ENCODE measurements around the gene ITM2B.

DNA sequence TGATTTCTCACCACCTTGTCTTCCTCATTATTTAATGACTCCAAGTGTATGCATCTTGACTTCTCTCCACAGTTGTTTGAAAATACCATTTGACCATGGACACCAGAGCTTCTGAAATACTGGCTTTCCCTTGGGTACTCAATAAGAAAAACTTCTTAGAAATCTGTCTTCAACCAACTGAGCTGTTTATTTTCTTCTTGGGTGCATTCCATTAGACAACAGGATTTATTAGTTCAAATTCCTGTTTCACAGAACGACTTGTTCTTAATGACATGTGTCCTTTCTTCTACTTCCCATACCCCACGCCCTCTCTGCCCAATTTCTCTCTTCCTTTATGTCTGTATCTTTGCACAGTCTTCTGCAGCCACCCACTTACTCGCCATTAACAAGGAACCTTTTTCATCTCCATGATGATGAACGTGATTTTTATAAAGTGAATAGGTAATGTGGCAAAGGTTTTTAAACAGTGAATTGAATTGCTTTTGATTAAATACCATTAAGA is 11.3 kb upstream of the ITM2B start:
- TF ChIP-seq ZNF331 (CRISPR knock-in tag; IDR thresholded peaks at IDR 0.05; ENCODE audit: low read depth): no peak
- no peak for TF ChIP-seq CTCF (conservative IDR thresholded peaks at IDR 0.05; ENCODE audit: low read depth in 2 of 2)
- no peak for TF ChIP-seq EZH2 (IDR thresholded peaks at IDR 0.05; ENCODE audit: low read depth, unreplicated experiment)
- TF ChIP-seq JUNB (IDR thresholded peaks at IDR 0.05; ENCODE audit: unreplicated experiment): no peak
- no peak for TF ChIP-seq POLR2AphosphoS5 (IDR thresholded peaks at IDR 0.05; ENCODE audit: low read depth)
- TF ChIP-seq CREB1 (CRISPR knock-in tag; IDR thresholded peaks at IDR 0.05; ENCODE audit: low read depth): no peak
- no peak for TF ChIP-seq NANOG (IDR thresholded peaks at IDR 0.05; ENCODE audit: borderline replicate concordance)
- TF ChIP-seq, protein P1, sequence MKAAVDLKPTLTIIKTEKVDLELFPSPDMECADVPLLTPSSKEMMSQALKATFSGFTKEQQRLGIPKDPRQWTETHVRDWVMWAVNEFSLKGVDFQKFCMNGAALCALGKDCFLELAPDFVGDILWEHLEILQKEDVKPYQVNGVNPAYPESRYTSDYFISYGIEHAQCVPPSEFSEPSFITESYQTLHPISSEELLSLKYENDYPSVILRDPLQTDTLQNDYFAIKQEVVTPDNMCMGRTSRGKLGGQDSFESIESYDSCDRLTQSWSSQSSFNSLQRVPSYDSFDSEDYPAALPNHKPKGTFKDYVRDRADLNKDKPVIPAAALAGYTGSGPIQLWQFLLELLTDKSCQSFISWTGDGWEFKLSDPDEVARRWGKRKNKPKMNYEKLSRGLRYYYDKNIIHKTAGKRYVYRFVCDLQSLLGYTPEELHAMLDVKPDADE (IDR thresholded peaks at IDR 0.05): no peak
- TF ChIP-seq REST (IDR thresholded peaks at IDR 0.05; ENCODE audit: unreplicated experiment): no peak
- no peak for TF ChIP-seq EZH2phosphoT487 (IDR thresholded peaks at IDR 0.05; ENCODE audit: unreplicated experiment)
- no peak for TF ChIP-seq ZNF114 (CRISPR knock-in tag; IDR thresholded peaks at IDR 0.05)
- TF ChIP-seq STAT1 (IDR thresholded peaks at IDR 0.05; ENCODE audit: unreplicated experiment): no peak
- TF ChIP-seq, protein P2, sequence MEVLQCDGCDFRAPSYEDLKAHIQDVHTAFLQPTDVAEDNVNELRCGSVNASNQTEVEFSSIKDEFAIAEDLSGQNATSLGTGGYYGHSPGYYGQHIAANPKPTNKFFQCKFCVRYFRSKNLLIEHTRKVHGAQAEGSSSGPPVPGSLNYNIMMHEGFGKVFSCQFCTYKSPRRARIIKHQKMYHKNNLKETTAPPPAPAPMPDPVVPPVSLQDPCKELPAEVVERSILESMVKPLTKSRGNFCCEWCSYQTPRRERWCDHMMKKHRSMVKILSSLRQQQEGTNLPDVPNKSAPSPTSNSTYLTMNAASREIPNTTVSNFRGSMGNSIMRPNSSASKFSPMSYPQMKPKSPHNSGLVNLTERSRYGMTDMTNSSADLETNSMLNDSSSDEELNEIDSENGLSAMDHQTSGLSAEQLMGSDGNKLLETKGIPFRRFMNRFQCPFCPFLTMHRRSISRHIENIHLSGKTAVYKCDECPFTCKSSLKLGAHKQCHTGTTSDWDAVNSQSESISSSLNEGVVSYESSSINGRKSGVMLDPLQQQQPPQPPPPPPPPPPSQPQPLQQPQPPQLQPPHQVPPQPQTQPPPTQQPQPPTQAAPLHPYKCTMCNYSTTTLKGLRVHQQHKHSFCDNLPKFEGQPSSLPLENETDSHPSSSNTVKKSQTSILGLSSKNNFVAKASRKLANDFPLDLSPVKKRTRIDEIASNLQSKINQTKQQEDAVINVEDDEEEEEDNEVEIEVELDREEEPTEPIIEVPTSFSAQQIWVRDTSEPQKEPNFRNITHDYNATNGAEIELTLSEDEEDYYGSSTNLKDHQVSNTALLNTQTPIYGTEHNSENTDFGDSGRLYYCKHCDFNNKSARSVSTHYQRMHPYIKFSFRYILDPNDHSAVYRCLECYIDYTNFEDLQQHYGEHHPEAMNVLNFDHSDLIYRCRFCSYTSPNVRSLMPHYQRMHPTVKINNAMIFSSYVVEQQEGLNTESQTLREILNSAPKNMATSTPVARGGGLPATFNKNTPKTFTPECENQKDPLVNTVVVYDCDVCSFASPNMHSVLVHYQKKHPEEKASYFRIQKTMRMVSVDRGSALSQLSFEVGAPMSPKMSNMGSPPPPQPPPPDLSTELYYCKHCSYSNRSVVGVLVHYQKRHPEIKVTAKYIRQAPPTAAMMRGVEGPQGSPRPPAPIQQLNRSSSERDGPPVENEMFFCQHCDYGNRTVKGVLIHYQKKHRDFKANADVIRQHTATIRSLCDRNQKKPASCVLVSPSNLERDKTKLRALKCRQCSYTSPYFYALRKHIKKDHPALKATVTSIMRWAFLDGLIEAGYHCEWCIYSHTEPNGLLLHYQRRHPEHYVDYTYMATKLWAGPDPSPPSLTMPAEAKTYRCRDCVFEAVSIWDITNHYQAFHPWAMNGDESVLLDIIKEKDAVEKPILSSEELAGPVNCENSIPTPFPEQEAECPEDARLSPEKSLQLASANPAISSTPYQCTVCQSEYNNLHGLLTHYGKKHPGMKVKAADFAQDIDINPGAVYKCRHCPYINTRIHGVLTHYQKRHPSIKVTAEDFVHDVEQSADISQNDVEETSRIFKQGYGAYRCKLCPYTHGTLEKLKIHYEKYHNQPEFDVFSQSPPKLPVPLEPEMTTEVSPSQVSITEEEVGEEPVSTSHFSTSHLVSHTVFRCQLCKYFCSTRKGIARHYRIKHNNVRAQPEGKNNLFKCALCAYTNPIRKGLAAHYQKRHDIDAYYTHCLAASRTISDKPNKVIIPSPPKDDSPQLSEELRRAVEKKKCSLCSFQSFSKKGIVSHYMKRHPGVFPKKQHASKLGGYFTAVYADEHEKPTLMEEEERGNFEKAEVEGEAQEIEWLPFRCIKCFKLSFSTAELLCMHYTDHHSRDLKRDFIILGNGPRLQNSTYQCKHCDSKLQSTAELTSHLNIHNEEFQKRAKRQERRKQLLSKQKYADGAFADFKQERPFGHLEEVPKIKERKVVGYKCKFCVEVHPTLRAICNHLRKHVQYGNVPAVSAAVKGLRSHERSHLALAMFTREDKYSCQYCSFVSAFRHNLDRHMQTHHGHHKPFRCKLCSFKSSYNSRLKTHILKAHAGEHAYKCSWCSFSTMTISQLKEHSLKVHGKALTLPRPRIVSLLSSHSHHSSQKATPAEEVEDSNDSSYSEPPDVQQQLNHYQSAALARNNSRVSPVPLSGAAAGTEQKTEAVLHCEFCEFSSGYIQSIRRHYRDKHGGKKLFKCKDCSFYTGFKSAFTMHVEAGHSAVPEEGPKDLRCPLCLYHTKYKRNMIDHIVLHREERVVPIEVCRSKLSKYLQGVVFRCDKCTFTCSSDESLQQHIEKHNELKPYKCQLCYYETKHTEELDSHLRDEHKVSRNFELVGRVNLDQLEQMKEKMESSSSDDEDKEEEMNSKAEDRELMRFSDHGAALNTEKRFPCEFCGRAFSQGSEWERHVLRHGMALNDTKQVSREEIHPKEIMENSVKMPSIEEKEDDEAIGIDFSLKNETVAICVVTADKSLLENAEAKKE (CRISPR knock-in tag; IDR thresholded peaks at IDR 0.05): no peak

Data from GM23338 (cell line).